B cell (primary cell): Measurements from ENCODE around the gene PPP6R1. TPM values are rescaled to one million over a fixed set of nuclear protein-coding genes. Genes with fewer than 3 reads are reported as not detected.

Experiments used
- ATAC-seq: fragments of 200-7000 bp; cut with Tn5 transposase; one replicate; pipeline ENCODE4 v1.10.0; 2021; ENCODE audit warnings: low read depth, mild to moderate bottlenecking, moderate number of reproducible peaks, moderate library complexity
- CTCF ChIA-PET: fragments of 350-600 bp; sonication (Branson Sonifier 250); formaldehyde crosslinking; loops from one replicate; lab custom pipeline; 2021; ENCODE audit warnings: antibody characterized with exemption, inconsistent platforms; lab: Charles Lee
- POLR2A ChIA-PET: fragments of 350-600 bp; sonication (Branson Sonifier 250); formaldehyde crosslinking; loops from one replicate; lab custom pipeline; 2021; ENCODE audit warnings: antibody characterized with exemption; lab: Charles Lee
- DNase-seq: peaks from one replicate; pipeline ENCODE4 v3.0.0; 2013
- H2AFZ ChIP-seq: 2 replicates; pipeline ENCODE4 v1.6.1; 2012; ENCODE audit warnings: mild to moderate bottlenecking, low read depth, low read length; ENCODE audit not compliant: insufficient read depth, poor library complexity, severe bottlenecking
- H3K27ac ChIP-seq, 2 donors: 1 replicate in 1 of 2; 2 replicates in 1 of 2; pipeline ENCODE4 v1.5.1; 2012 to 2013; ENCODE audit warnings: low read length in 2 of 2, mild to moderate bottlenecking in 2 of 2, moderate library complexity in 1 of 2
- H3K27me3 ChIP-seq, 4 experiments: fragments of 200-600 bp in 1 of 4; sonication (generic) in 1 of 4; replicated peaks in 1 of 4; 1 replicate in 2 of 4; 2 replicates in 2 of 4; pipeline versions ENCODE4 v1.6.1 to v1.7.0; 2013 to 2016; ENCODE audit warnings: low read length in 3 of 4, mild to moderate bottlenecking in 2 of 4, mixed read lengths in 1 of 4, moderate library complexity in 1 of 4; ENCODE audit not compliant: insufficient read depth in 4 of 4, control insufficient read depth in 3 of 4; ENCODE audit errors: control extremely low read depth in 1 of 4
- H3K36me3 ChIP-seq, 2 experiments: replicated peaks in 1 of 2; 1 replicate in 1 of 2; 2 replicates in 1 of 2; pipeline versions ENCODE4 v1.6.1 to v1.7.1; 2013; ENCODE audit warnings: low read length in 1 of 2; ENCODE audit not compliant: insufficient read depth in 2 of 2, control insufficient read depth in 1 of 2; ENCODE audit errors: control extremely low read depth in 1 of 2, extremely low read depth in 1 of 2
- H3K4me1 ChIP-seq, 2 donors: fragments of 200-600 bp in 1 of 2; sonication (generic) in 1 of 2; 1 replicate in 1 of 2; 2 replicates in 1 of 2; pipeline versions ENCODE4 v1.5.1 to v1.6.1; 2013 to 2017; ENCODE audit warnings: low read length in 2 of 2; ENCODE audit not compliant: control insufficient read depth in 2 of 2, insufficient read depth in 2 of 2
- H3K4me2 ChIP-seq: replicated peaks from 2 replicates; pipeline ENCODE3; 2012; ENCODE audit warnings: mild to moderate bottlenecking, low read depth, low read length; ENCODE audit not compliant: poor library complexity, severe bottlenecking
- H3K4me3 ChIP-seq, 5 experiments: fragments of 200-600 bp in 1 of 5; sonication (generic) in 1 of 5; 1 replicate in 3 of 5; 2 replicates in 2 of 5; pipeline versions ENCODE4 v1.5.1 to v1.7.0; 2011 to 2016; ENCODE audit warnings: low read length in 4 of 5, mild to moderate bottlenecking in 4 of 5, low read depth in 2 of 5, control low read depth in 1 of 5, moderate library complexity in 1 of 5; ENCODE audit not compliant: insufficient read depth in 1 of 5; ENCODE audit errors: control extremely low read depth in 1 of 5, extremely low read depth in 1 of 5
- H3K79me2 ChIP-seq: fragments of 200-600 bp; sonication (generic); one replicate; pipeline ENCODE4 v1.6.0; 2016; ENCODE audit warnings: low read length; ENCODE audit not compliant: control insufficient read depth, insufficient read depth
- H3K9ac ChIP-seq: fragments of 200-600 bp; sonication (generic); 2 replicates; pipeline ENCODE4 v1.6.1; 2017; ENCODE audit warnings: mild to moderate bottlenecking, low read length, moderate library complexity
- H3K9me3 ChIP-seq, 3 donors: one replicate each; pipeline versions ENCODE4 v1.6.1 to v1.7.1; 2013; ENCODE audit warnings: low read length in 2 of 3; ENCODE audit not compliant: control insufficient read depth in 2 of 3, insufficient read depth in 1 of 3; ENCODE audit errors: control extremely low read depth in 1 of 3
- H4K20me1 ChIP-seq: 2 replicates; pipeline ENCODE4 v1.6.0; 2012; ENCODE audit warnings: mild to moderate bottlenecking, low read length; ENCODE audit not compliant: insufficient read depth, control insufficient read depth, poor library complexity, severe bottlenecking
- H3K27ac Mint-ChIP-seq: one replicate; pipeline ENCODE4 v1.8.0; 2021; ENCODE audit warnings: mixed read lengths
- H3K27me3 Mint-ChIP-seq: one replicate; pipeline ENCODE4 v1.8.0; 2021; ENCODE audit warnings: mixed read lengths
- H3K4me1 Mint-ChIP-seq: one replicate; pipeline ENCODE4 v1.8.0; 2021; ENCODE audit warnings: mixed read lengths
- H3K4me3 Mint-ChIP-seq: one replicate; pipeline ENCODE4 v1.8.0; 2021; ENCODE audit warnings: mixed read lengths
- H3K9me3 Mint-ChIP-seq: one replicate; pipeline ENCODE4 v1.8.0; 2022; ENCODE audit warnings: mixed read lengths; ENCODE audit not compliant: insufficient read depth
- CTCF ChIP-seq: fragments of 200-600 bp; IDR thresholded peaks from one replicate; pipeline ENCODE4 v1.8.0; 2022; ENCODE audit warnings: antibody characterized with exemption, mild to moderate bottlenecking
- EZH2 ChIP-seq: IDR thresholded peaks from 2 replicates; pipeline ENCODE4 v1.6.1; 2012; ENCODE audit warnings: borderline replicate concordance, low read depth, mild to moderate bottlenecking, moderate library complexity, low read length; ENCODE audit not compliant: insufficient read depth, poor library complexity, severe bottlenecking
- WGBS: methylation state at CpG from one replicate; pipeline ENCODE4 v1.1.5; 2013; ENCODE audit warnings: missing lambda C conversion rate; ENCODE audit not compliant: insufficient coverage; 5-methylcytosine and 5-hydroxymethylcytosine counted together
- intact Hi-C: fragments of 100-400 bp; cut with micrococcal nuclease; formaldehyde crosslinking; loops from one replicate; pipeline ENCODE4 v1.10.0; 2022
- polyA plus RNA-seq: library from polyadenylated mRNA; depleted of rRNA; stranded (reverse); fragments of >200 nt; gene quantifications from 2 replicates; pipeline ENCODE4 v1.2.3, GENCODE V29; 2012
- total RNA-seq, 2 donors: library from RNA; stranded (reverse); fragments of 120-200 nt in 1 of 2; gene quantifications; 1 replicate in 1 of 2; 2 replicates in 1 of 2; pipeline versions ENCODE4 v1.2.3 to v1.2.4, GENCODE V29; 2013 to 2022

The PPP6R1 gene
- total and polyA plus RNA-seq, 2 donors (not counting 1 experiment from before 2014, with no cell fraction given) = 122 to 193 TPM

GRCh38 chr19:55297267-55297666 lies 38.5 kb upstream of the PPP6R1 start:
- no peak for DNase-seq
- H3K36me3 ChIP-seq = no peaks in the 10 kb centered on the region
- H3K4me3 Mint-ChIP-seq = no peak overlapping the region
- H3K9me3 ChIP-seq = no peaks in the 10 kb centered on the region
- ChIA-PET POLR2A (no interaction called here), CTCF (interaction anchor here (1.0 kb wide), 1 partner anchor 42 kb away, joined by 4 read pairs; the partner anchor contains the start of gene KMT5C)
- no peak overlapping the region for H3K4me3 ChIP-seq
- peaks cover 7 to 12% of the 10 kb centered on the region in 2 donors for H3K4me1 ChIP-seq
- no peaks in the 10 kb centered on the region for H3K79me2 ChIP-seq
- H3K4me2 ChIP-seq = no peak overlapping the region
- no peak overlapping the region for H3K27ac ChIP-seq
- H3K27ac Mint-ChIP-seq = no peak overlapping the region
- H2AFZ ChIP-seq = no peak overlapping the region
- H3K9ac ChIP-seq = no peak overlapping the region
- no peak for ATAC-seq
- H3K27me3 Mint-ChIP-seq = peaks cover 6% of the 10 kb centered on the region
- intact Hi-C loops = no loop called here
- H3K9me3 Mint-ChIP-seq = no peaks in the 10 kb centered on the region
- TF ChIP-seq EZH2 = no peak
- TF ChIP-seq CTCF = no peak
- 91% methylated on average over 9 of the region's 10 CpGs for WGBS
- H4K20me1 ChIP-seq = no peaks in the 10 kb centered on the region
- H3K4me1 Mint-ChIP-seq = peaks cover 12% of the 10 kb centered on the region
- no peaks in the 10 kb centered on the region for H3K27me3 ChIP-seq

GRCh38 chr19:55289117-55289796 lies 30.4 kb upstream of the PPP6R1 start:
- H3K79me2 ChIP-seq = no peaks in the 10 kb centered on the region
- H3K9ac ChIP-seq = no peak overlapping the region
- WGBS = 94% methylated on average over 6 of the region's 9 CpGs
- no peak for TF ChIP-seq CTCF
- no peak for TF ChIP-seq EZH2
- H3K27ac Mint-ChIP-seq = no peak overlapping the region
- no peaks in the 10 kb centered on the region for H3K9me3 ChIP-seq
- no peak for DNase-seq
- peaks cover 4 to 6% of the 10 kb centered on the region in 2 donors for H3K4me1 ChIP-seq
- no peaks in the 10 kb centered on the region for H4K20me1 ChIP-seq
- no peaks in the 10 kb centered on the region for H3K9me3 Mint-ChIP-seq
- H3K27me3 Mint-ChIP-seq = no peaks in the 10 kb centered on the region
- no peaks in the 10 kb centered on the region for H3K27me3 ChIP-seq
- H2AFZ ChIP-seq = no peak overlapping the region
- no peak overlapping the region for H3K4me3 ChIP-seq
- POLR2A ChIA-PET = interaction anchor here (0.5 kb wide), 1 partner anchor 22 kb away, joined by 3 read pairs; no protein-coding TSS in a partner anchor
- no peak overlapping the region for H3K27ac ChIP-seq
- H3K36me3 ChIP-seq = no peaks in the 10 kb centered on the region
- H3K4me1 Mint-ChIP-seq = peaks cover 5% of the 10 kb centered on the region
- ATAC-seq = no peak
- H3K4me2 ChIP-seq = no peak overlapping the region
- CTCF ChIA-PET = interaction anchor here (1.1 kb wide), 1 partner anchor 12 kb away, joined by 3 read pairs; no protein-coding TSS in a partner anchor
- intact Hi-C loops = loop anchor here (10.0 kb wide), 1 partner anchor 316 kb away; the partner anchor contains the start of genes ZNF524 and ZNF865
- no peak overlapping the region for H3K4me3 Mint-ChIP-seq
